ENCODE data around the gene CAMK2A.

GRCh38 chr5:150179019-150179620, 110.5 kb downstream of the CAMK2A start:
- TF ChIP-seq POLR2AphosphoS5 (IDR thresholded peaks at IDR 0.05; ENCODE audit: insufficient read depth, low read depth, low read length) (no peak), MYC (IDR thresholded peaks at IDR 0.05; ENCODE audit: low read depth, low read length) (no peak)
- TF ChIP-seq, protein P1, sequence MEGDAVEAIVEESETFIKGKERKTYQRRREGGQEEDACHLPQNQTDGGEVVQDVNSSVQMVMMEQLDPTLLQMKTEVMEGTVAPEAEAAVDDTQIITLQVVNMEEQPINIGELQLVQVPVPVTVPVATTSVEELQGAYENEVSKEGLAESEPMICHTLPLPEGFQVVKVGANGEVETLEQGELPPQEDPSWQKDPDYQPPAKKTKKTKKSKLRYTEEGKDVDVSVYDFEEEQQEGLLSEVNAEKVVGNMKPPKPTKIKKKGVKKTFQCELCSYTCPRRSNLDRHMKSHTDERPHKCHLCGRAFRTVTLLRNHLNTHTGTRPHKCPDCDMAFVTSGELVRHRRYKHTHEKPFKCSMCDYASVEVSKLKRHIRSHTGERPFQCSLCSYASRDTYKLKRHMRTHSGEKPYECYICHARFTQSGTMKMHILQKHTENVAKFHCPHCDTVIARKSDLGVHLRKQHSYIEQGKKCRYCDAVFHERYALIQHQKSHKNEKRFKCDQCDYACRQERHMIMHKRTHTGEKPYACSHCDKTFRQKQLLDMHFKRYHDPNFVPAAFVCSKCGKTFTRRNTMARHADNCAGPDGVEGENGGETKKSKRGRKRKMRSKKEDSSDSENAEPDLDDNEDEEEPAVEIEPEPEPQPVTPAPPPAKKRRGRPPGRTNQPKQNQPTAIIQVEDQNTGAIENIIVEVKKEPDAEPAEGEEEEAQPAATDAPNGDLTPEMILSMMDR (IDR thresholded peaks at IDR 0.05; ENCODE audit: extremely low read depth in 1 of 2, insufficient read depth in 1 of 2, low read depth in 1 of 2, low read length in 2 of 2) = no peak

Data from endothelial cell of umbilical vein (primary cell).